HEK293 (cell line): ENCODE results near the gene BIRC7.

Experiments used
- SP7 ChIP-seq: fragments of 450-650 bp; formaldehyde crosslinking; IDR thresholded peaks from 2 replicates; pipeline ENCODE4 v1.5.1; 2016; ENCODE audit warnings: missing biosample characterization, missing genetic modification characterization
- YY1 ChIP-seq: fragments of 450-650 bp; formaldehyde crosslinking; IDR thresholded peaks from 2 replicates; pipeline ENCODE4 v1.5.1; 2018; ENCODE audit warnings: missing biosample characterization, missing genetic modification characterization
- ZBTB21 ChIP-seq: fragments of 450-650 bp; formaldehyde crosslinking; IDR thresholded peaks from 2 replicates; pipeline ENCODE4 v1.5.1; 2017; ENCODE audit warnings: missing biosample characterization, missing genetic modification characterization
- ZBTB8A ChIP-seq: fragments of 450-650 bp; formaldehyde crosslinking; IDR thresholded peaks from 2 replicates; pipeline ENCODE4 v1.5.1; 2016; ENCODE audit warnings: missing biosample characterization, missing genetic modification characterization
- ZNF23 ChIP-seq: fragments of 450-650 bp; formaldehyde crosslinking; IDR thresholded peaks from 2 replicates; pipeline ENCODE4 v1.5.1; 2016; ENCODE audit warnings: missing biosample characterization, missing genetic modification characterization, borderline replicate concordance
- ZNF416 ChIP-seq: fragments of 450-650 bp; formaldehyde crosslinking; IDR thresholded peaks from 2 replicates; pipeline ENCODE4 v1.5.1; 2016; ENCODE audit warnings: missing biosample characterization, missing genetic modification characterization
- TF ChIP-seq, protein P1 (sequence below): fragments of 450-650 bp; formaldehyde crosslinking; IDR thresholded peaks from 2 replicates; pipeline ENCODE4 v1.5.1; 2016; ENCODE audit warnings: missing biosample characterization, missing genetic modification characterization, low read depth
- TF ChIP-seq, protein P2 (sequence below): fragments of 450-650 bp; formaldehyde crosslinking; IDR thresholded peaks from 2 replicates; pipeline ENCODE4 v1.5.1; 2017; ENCODE audit warnings: missing biosample characterization, missing genetic modification characterization
- TF ChIP-seq, protein P3 (sequence below): fragments of 450-650 bp; formaldehyde crosslinking; IDR thresholded peaks from 2 replicates; pipeline ENCODE4 v1.5.1; 2016; ENCODE audit warnings: missing biosample characterization, missing genetic modification characterization

DNA sequence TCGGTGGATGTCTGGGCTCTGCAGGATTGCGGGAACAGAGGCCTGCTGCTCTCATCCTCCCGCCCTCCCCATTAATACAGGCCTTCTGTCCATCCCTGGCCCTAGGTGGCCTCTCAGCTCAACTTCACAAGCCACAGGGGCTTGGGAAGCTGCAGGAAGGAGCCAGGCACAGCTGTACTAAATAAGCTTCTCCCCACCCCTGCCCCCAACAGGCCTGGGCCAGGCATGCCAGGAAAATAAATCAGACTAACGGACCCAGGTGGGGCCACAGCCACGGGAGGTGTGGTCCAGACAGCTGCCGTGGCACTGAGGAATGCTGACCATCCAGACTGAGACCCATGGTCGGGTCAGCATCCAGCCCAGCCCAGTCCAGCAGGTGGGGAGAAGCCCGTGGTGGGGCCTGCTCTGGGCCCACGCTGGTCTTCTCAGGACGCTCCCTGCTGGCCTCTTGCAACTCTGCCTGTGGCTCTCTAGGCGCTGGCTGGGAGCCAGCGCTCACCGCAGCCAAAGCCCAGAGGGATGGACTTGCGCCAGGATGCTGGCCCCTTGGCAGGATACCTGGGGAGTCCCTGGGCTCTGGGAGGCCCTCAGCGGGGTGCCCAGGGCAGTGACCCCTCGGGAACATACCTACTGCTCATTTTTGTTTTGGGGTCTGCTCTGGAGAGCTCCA is 11.2 kb upstream of the BIRC7 start:
- no peak for TF ChIP-seq YY1 (tag by site-specific recombination)
- TF ChIP-seq, protein P1, sequence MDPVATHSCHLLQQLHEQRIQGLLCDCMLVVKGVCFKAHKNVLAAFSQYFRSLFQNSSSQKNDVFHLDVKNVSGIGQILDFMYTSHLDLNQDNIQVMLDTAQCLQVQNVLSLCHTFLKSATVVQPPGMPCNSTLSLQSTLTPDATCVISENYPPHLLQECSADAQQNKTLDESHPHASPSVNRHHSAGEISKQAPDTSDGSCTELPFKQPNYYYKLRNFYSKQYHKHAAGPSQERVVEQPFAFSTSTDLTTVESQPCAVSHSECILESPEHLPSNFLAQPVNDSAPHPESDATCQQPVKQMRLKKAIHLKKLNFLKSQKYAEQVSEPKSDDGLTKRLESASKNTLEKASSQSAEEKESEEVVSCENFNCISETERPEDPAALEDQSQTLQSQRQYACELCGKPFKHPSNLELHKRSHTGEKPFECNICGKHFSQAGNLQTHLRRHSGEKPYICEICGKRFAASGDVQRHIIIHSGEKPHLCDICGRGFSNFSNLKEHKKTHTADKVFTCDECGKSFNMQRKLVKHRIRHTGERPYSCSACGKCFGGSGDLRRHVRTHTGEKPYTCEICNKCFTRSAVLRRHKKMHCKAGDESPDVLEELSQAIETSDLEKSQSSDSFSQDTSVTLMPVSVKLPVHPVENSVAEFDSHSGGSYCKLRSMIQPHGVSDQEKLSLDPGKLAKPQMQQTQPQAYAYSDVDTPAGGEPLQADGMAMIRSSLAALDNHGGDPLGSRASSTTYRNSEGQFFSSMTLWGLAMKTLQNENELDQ (tag by site-specific recombination), result no peak
- TF ChIP-seq, protein P2, sequence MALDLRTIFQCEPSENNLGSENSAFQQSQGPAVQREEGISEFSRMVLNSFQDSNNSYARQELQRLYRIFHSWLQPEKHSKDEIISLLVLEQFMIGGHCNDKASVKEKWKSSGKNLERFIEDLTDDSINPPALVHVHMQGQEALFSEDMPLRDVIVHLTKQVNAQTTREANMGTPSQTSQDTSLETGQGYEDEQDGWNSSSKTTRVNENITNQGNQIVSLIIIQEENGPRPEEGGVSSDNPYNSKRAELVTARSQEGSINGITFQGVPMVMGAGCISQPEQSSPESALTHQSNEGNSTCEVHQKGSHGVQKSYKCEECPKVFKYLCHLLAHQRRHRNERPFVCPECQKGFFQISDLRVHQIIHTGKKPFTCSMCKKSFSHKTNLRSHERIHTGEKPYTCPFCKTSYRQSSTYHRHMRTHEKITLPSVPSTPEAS (tag by site-specific recombination), result no peak
- TF ChIP-seq ZNF416 (tag by site-specific recombination), result no peak
- TF ChIP-seq, protein P3, sequence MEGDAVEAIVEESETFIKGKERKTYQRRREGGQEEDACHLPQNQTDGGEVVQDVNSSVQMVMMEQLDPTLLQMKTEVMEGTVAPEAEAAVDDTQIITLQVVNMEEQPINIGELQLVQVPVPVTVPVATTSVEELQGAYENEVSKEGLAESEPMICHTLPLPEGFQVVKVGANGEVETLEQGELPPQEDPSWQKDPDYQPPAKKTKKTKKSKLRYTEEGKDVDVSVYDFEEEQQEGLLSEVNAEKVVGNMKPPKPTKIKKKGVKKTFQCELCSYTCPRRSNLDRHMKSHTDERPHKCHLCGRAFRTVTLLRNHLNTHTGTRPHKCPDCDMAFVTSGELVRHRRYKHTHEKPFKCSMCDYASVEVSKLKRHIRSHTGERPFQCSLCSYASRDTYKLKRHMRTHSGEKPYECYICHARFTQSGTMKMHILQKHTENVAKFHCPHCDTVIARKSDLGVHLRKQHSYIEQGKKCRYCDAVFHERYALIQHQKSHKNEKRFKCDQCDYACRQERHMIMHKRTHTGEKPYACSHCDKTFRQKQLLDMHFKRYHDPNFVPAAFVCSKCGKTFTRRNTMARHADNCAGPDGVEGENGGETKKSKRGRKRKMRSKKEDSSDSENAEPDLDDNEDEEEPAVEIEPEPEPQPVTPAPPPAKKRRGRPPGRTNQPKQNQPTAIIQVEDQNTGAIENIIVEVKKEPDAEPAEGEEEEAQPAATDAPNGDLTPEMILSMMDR (tag by site-specific recombination), result peak; percentile 87; the same call in 1 of the 2 replicates
- peak; percentile 44; the same call in 1 of the 2 replicates for TF ChIP-seq ZBTB8A (tag by site-specific recombination)
- no peak for TF ChIP-seq ZBTB21 (tag by site-specific recombination)
- TF ChIP-seq SP7 (tag by site-specific recombination), result no peak
- TF ChIP-seq ZNF23, result no peak
